K562 (cell line): Measurements from ENCODE around the gene SH3BP5L. TPM values are rescaled to one million over a fixed set of nuclear protein-coding genes. Genes with fewer than 3 reads are reported as not detected.
A peak's percentile ranks its signal among the peaks of the same experiment; 100 is the strongest.

Experiments
- CBX3 ChIP-seq, 2 experiments: IDR thresholded peaks; 1 replicate in 1 of 2; 2 replicates in 1 of 2; pipeline ENCODE4 v1.6.1; 2012; ENCODE audit warnings: inconsistent platforms in 2 of 2, low read length in 2 of 2, borderline replicate concordance in 1 of 2, control low read depth in 1 of 2
- E2F4 ChIP-seq: sonication (generic); formaldehyde crosslinking; IDR thresholded peaks from 2 replicates; pipeline ENCODE4 v1.8.0; 2022; ENCODE audit warnings: mild to moderate bottlenecking, low read depth, missing genetic modification reagents
- FOS ChIP-seq: IDR thresholded peaks from 3 replicates; pipeline ENCODE4 v1.6.1; 2011; ENCODE audit not compliant: insufficient read length; ENCODE audit errors: extremely low read depth
- FOXA3 ChIP-seq, 2 experiments: fragments of 450-650 bp in 1 of 2; sonication (generic) in 1 of 2; formaldehyde crosslinking; IDR thresholded peaks in 1 of 2; conservative IDR thresholded peaks in 1 of 2; 2 replicates each; pipeline versions ENCODE4 v1.4.0 to v1.8.0; 2020 to 2022; ENCODE audit warnings: mild to moderate bottlenecking in 2 of 2, missing genetic modification reagents in 1 of 2
- MCM2 ChIP-seq: fragments of 450-650 bp; IDR thresholded peaks from 2 replicates; pipeline ENCODE4 v1.6.1; 2017; ENCODE audit warnings: low read depth, mild to moderate bottlenecking
- PBX2 ChIP-seq, 2 experiments: IDR thresholded peaks in 1 of 2; conservative IDR thresholded peaks in 1 of 2; 2 replicates each; pipeline ENCODE4 v1.6.1; 2016; ENCODE audit warnings: low read depth in 2 of 2, mild to moderate bottlenecking in 1 of 2, missing compliant biosample characterization in 1 of 2, missing genetic modification characterization in 1 of 2, moderate library complexity in 1 of 2
- PYGO2 ChIP-seq: fragments of 450-650 bp; IDR thresholded peaks from 2 replicates; pipeline ENCODE4 v1.6.1; 2016; ENCODE audit warnings: mild to moderate bottlenecking, missing genetic modification characterization, moderate library complexity, missing compliant biosample characterization
- REST ChIP-seq, 2 experiments: fragments of 450-650 bp; formaldehyde crosslinking in 1 of 2; IDR thresholded peaks; 2 replicates each; pipeline versions ENCODE4 v1.4.0 to v1.6.1; 2014 to 2020; ENCODE audit warnings: mild to moderate bottlenecking in 2 of 2, borderline replicate concordance in 1 of 2, low read depth in 1 of 2
- SRSF1 ChIP-seq: fragments of 200-400 bp; formaldehyde crosslinking; IDR thresholded peaks from 2 replicates; pipeline ENCODE4 v1.6.1; 2017; ENCODE audit warnings: mild to moderate bottlenecking, low read depth, low read length, moderate library complexity
- VEZF1 ChIP-seq: fragments of 200-800 bp; sonication (Bioruptor generic); IDR thresholded peaks from 2 replicates; pipeline ENCODE4 v1.6.1; 2017; ENCODE audit warnings: missing genetic modification characterization, missing compliant biosample characterization
- polyA plus RNA-seq, 8 experiments: library from polyadenylated mRNA; depleted of rRNA in 4 of 8; stranded (reverse) in 5 of 8; unstranded in 3 of 8; fragments of >200 nt; fragmentation: Nextera tagmentation in 2 of 8; fragmentation: Illumina TruSeq in 1 of 8; extraction: Ambion mirVana in 2 of 8; extraction: Trizol in 1 of 8; gene quantifications; 2 replicates each; pipeline versions ENCODE4 v1.2.1 to v1.2.3, GENCODE V29; 2011 to 2014; ENCODE audit warnings: inconsistent platforms in 1 of 8, missing spikeins in 1 of 8
- total RNA-seq, 7 experiments: library from RNA; depleted of rRNA in 6 of 7; stranded (reverse); fragments of >200 nt in 6 of 7; fragmentation: Illumina TruSeq in 2 of 7; extraction: Trizol in 2 of 7; gene quantifications; 2 replicates each; pipeline versions ENCODE4 v1.2.1 to v1.2.3, GENCODE V29; 2011 to 2021; ENCODE audit warnings: low replicate concordance in 1 of 7

SH3BP5L gene
- total and polyA plus RNA-seq, 9 of the 15 experiments (the other 6 are each of a cell fraction or from before 2014, with no cell fraction given): 1.9 to 26.5 (median 15.8) TPM

- TF ChIP-seq REST (IDR thresholded peaks at IDR 0.05; ENCODE audit: borderline replicate concordance) (peak; percentile 51; the same call in 1 of the 2 replicates), REST (CRISPR knock-in tag; IDR thresholded peaks at IDR 0.05; ENCODE audit: low read depth) (no peak), SRSF1 (no peak), PBX2 (CRISPR knock-in tag; IDR thresholded peaks at IDR 0.05; ENCODE audit: low read depth) (no peak), PBX2 (tag; conservative IDR thresholded peaks at IDR 0.05; ENCODE audit: low read depth) (no peak), E2F4 (CRISPR knock-in tag) (peak; percentile 76; the same call in 1 of the 2 replicates), FOXA3 (CRISPR knock-in tag; conservative IDR thresholded peaks at IDR 0.05 in 1 of 2, IDR thresholded peaks at IDR 0.05 in 1 of 2) (peak in 1 of 2 experiments; percentile 67; a peak in 1 of 4 replicates), FOS (no peak), PYGO2 (tag) (no peak), VEZF1 (CRISPR knock-in tag) (no peak), MCM2 (no peak), CBX3 (IDR thresholded peaks at IDR 0.05; ENCODE audit: borderline replicate concordance in 1 of 2, low read length in 2 of 2) (peak in 1 of 2 experiments; percentile 75; a peak in 1 of 3 replicates)
Measured at GRCh38 chr1:248858096-248858890, 32.6 kb upstream of the SH3BP5L start (continued).
